Measurements from ENCODE around the gene ANKIB1.

DNA sequence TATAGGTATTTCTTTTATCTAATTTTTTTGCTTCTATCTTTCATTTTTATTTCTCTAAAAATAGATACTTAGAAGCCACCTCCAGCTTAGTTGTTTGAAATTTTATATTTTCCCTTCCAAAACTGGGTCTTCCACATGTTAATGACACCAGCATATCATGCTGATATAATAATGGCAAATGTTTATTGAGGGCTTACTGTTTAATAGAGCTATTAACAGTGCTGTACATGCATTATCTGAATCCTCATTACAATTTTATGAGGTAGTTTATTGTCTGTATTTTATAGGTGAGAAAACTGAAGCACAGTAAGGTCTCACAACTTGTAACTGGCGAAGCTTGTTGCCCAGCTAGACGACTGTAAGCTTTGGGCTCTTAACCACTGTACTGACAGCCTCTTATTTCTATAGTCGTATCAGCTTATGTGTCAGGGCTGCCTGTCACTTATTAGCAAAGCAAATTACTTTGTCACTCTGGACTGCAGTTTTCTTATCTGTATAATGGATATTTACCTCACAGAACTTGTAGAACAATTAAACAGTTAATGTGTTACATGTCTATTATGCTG is 51.2 kb downstream of the ANKIB1 start:
- TF ChIP-seq FOXP2 (optimal IDR thresholded peaks at IDR 0.05; ENCODE audit: control extremely low read depth, extremely low read length, insufficient read depth) (no peak), EZH2 (IDR thresholded peaks at IDR 0.05) (no peak), POLR2AphosphoS5 (IDR thresholded peaks at IDR 0.05; ENCODE audit: borderline replicate concordance, low read depth, low read length) (no peak)

All from SK-N-MC (cell line).